GM18502 (cell line): ENCODE data around the gene CTSC.
"Not testable (repeated sequence)": the region's sequence is repeated elsewhere in the genome, so short reads cannot be mapped to it uniquely, and the experiment has no call there.

Experiments used
- ATAC-seq: cut with Tn5 transposase; IDR thresholded peaks from one replicate; pipeline ENCODE4 v1.9.1; 2021; ENCODE audit warnings: mild to moderate bottlenecking; ENCODE audit not compliant: unreplicated experiment, poor library complexity

The CTSC gene

DNA sequence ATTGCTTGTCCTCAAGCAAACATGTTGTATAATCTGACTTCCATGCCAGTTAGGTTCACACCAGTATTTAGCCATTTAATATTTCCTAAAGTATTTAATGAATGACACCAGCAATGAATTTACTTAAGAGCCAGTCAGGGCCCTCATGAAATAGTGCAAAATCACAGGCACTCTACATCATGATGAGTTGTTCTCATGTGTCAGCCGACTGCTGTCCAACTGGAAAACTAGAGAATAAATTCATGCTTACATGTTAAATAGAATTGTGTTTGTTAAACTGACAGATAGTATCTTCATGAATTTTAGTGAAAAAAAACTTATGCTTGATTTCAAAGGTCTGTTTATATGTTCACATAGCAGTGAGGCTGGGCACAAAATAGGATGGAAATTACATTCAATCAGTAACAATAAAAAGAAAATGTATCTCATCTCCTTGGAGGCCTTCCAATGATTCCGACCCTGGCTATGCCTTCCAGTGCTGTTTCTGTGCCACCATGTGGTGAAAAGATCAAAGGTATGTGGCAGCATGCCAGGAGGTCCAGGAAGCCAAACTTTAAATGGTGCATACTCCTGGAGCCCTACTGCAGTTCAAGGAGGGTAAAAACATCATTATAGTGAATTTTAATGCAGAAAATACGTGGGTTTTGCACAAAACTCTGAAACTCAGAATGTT, 45.2 kb downstream of the CTSC start:
- no peak for ATAC-seq

DNA sequence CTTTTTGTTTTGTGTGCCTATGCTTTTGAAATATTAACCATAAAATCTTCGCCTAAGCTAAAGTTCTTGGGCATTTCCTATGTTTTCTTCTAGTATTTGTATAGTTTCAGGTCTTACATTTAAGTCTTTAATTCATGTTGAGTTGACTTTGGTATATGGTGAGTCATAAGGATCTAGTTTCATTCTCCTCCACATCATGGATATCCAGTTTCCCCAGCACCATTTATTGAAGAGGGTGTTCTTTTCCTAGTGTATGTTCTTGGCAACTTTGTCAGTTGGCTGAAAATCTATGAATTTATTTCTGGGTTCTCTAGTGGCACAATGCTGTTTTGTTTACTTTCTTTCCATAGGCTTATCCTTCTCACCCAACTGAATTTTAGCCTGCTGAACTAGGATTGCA, 49.0 kb downstream of the CTSC start:
- ATAC-seq: no peak

DNA sequence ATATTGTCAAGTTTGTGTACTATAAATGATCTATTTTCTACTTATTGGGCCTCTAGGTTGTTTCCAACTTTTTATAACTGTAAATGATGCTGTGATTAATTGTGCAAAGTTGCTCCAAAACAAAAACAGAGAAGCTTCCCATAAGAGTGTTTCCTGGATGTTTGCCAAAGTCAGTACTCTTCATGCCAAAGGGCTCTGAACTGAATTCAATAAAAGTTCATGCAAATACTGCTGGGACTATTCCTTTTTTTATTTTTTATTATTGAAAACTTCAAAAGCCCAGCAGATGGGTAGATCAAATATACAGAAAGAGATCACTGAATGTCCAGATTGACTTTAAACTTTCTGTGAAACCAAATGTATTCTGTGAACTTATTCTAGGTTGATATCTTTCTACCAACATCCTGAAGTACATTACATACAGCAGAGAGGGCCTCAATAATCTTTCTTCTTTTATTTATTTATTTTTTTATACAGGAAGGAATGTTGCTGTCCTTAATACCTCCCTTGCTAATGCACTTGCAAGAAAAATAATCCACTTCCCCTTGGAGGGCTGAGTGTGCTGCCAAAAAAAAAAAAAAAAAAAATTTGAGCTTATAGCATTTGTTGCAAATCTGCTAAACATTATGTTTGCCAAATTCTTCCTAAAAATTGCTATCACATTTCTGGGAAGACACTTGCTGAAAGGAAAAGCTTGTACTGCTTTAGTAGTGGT, 53.0 kb downstream of the CTSC start:
- no peak for ATAC-seq

DNA sequence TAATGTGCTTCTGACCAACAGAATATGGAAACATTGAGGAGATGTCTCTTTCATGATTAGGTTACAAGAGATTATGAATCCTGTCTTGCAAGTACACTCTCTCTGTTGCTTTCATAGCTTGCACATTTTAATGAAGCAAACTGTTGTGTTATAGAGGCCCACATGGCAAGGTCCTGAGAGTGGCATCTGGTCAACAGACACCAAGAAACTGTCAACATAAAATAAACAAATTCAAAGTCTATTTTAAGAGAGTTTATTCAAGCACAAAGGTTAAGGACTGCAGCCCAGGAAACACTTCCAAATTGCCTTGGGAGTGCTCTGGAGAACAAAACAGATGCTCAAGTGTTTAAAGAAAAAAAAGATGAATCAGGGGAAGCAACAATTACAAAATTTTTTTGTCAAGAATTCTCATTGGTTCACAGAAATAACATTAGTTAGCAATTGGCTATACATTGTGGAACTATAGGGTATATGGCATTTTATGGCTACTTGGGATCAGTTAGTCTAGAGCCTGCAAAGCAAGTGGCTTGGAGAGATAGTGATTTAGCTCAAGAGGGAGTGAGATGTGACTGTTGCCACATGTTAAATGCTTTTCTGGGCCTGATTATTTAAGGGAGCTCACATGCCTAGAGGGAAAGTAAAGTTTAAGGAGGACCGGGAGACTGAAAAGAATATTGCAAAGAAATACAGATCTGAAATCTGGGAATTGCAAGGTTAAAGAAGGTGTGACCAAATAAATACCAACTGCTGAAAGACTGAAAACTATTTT, 54.6 kb downstream of the CTSC start:
- ATAC-seq: no peak

DNA sequence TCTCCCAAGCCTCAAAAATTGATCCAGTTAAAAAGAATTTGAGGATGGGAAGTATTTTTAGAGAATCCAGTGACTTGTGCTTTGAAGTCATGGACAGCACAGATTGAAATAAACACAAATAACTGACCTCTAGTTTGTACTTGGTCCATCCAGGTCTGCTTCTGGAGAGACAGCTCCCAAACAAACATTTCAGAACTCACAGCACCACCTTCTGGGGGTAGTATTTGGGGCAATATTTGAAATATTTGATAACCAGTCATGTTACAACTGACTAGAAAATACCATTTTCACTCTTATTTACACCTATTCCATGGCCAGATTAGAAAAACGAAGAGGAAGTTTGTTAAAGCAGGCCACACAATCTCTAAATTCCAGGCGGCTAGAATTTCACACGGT, 56.2 kb downstream of the CTSC start:
- no peak for ATAC-seq

DNA sequence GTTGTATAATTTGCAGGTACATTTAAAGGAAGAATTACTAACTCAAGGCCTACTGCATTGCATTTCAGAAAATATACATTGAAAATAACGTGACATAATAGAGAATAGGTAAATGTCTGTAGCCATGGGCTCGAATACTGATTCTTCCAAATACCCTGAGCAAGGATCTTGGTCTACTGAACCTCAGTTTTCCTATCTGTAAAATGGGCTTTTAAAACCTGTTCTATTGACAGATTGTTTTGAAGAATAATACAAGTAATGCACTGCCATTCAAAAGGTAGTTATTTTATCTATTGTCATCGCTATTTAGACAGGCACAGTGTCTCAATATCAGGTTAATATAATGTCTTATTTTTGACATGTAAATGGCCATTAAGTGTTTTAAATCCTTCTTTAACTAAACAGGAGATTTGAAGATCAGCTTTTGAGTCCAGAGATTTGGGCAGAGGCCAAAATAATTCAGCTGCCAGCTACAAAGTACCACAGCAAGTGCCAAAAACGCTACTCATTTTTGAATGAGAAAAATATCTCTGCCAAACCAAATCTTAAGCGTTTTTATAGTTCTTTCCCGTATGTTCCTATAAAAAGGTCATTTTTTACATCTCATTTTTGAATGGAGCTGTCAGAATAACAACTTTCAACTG, 56.7 kb downstream of the CTSC start:
- ATAC-seq: no peak

DNA sequence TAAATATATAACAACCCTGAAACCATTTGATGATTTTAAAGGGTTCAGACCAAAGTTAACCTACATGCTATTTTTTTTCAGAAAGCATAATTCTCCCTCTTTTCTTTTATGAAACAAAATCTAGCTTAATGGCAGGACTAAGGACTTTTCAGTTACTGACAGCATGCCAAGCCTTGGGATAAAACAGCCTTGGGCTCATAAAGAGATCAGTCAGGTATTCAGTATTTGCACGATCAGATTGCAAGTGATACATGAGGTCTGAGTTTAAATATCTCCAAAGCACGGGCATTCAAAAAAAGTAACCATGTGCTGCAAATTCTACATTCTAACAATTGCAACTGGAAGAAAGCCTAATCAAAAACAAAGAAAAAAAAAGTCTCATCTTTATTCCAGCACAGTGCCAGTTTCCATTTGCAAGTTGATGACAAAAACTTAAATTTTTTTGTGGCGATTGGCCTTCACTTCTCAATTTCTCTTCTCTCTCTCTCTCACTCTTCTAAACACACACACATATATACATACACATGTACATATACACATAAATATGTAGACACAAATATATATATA, 60.1 kb downstream of the CTSC start:
- no peak for ATAC-seq

DNA sequence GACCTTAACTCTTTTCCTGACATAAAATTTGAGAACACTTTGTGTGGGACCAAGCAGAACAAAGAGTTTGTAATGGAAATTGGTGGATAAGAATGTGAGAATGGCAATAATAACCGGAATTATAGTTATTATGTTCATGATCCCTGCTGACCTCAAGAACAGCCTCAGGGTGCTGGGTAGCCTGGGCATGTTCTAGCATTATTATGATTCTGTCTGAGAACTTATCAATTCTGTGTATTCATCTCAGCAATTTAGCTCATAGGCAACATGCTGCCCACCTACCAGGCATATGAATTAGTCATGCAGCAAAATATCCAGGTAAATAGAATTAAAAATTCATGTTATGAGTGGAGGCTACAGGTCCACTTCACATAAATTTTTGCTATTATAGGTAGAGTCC, 61.9 kb downstream of the CTSC start:
- ATAC-seq: no peak

DNA sequence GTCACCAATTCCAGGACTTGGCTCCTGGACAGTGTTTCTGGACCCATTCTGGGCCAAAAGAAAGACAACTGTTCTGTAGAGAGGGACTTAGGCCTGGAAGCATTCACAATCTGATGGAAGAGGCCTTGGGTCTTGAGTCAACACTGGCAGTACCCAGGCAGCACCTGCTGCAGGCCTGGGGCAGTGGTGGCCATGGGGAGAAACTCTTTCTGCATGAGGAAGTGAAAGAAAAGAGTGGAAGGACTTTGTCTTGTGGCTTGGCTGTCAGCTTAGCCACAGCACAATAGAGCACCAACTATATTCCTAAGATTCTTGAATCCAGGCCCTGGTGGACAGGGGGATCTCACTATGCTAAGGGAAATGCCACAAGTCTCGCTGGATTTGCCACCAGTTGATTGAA, 70.6 kb downstream of the CTSC start:
- ATAC-seq: no peak

DNA sequence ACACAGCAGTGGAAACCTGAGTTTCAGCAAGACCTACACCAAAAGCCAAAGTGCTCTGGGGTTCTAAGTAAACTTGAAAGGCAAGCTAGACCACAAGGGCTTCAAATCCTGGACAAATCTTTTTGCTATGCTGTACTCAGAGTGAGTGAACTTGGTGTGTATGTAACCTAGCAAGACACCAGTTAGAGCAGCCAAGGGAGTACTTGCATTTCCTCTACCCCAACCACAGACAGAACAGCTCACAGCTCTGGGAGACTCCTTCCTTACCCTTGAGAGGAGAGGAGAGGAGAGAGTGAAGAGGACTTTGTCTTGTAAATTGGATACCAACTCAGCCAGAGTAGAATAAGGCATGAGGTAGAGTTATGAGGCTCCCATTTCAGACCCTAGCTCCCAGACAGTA, 71.4 kb downstream of the CTSC start:
- no peak for ATAC-seq

DNA sequence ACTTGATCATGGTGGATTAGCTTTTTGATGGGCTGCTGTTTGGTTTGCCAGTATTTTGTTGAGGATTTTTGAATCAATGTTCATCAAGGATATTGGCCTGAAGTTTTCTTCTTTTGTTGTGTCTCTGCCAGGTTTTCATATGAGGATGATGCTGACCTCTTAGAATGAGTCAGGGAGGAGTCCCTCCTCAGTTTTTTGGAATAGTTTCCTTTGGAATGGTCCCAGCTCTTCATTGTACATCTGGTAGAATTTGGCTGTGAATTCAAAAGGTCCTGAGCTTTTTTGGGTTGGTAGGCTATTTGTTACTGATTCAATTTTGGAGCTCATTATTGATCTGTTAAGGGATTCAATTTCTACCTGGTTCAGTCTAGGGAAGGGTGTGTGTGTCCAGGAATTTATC, 78.1 kb downstream of the CTSC start:
- no peak for ATAC-seq

DNA sequence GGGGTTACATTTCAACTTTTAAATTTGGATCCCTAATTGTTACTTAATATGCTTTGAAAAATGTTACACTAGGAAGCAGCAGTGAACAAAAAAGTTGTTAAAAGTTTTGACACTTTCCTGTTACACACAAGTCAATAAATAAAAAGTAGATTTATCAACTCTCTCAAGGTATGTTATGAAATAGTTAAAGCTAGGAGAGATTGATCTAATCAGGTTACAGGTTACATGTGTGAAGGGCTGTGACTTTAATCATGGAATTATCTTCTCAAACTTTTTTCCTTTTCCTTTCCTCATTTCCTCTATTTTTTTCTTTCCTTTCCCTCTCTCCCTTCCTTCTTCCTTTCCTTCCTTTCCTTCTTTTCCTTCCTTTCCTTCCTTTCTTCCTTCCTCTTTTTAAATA, 85.3 kb downstream of the CTSC start:
- no peak for ATAC-seq

DNA sequence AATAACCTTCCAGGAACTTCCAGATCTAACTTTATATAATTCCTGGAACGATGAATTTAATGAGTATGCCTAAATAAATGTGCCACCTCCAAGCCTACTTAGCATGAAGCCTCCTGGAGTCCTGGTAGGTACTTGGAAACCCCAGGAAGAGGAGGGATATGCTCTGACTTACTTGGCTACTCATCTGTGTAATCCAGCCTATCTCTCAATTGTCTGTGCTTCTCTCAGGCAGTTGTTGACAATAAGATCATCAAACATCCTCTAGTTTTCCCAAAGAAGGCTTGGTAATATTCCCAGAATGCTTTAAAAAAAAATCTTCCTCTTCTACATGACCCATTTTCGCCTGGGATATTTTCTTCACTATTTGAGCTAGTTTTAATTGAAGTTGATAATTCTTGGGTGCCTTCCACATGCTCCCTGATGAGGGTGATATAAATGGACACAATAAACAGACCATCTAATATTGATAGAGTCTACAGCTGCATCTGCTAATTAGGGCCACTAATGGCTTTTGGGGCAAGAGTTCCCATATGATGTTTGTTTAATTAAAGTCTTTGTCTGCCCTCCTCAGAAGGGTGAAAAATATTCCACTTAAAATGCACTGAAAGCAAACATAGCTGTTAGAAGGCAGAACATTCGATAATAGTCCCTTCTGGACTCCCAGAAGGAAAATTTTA, 86.8 kb downstream of the CTSC start:
- no peak for ATAC-seq

DNA sequence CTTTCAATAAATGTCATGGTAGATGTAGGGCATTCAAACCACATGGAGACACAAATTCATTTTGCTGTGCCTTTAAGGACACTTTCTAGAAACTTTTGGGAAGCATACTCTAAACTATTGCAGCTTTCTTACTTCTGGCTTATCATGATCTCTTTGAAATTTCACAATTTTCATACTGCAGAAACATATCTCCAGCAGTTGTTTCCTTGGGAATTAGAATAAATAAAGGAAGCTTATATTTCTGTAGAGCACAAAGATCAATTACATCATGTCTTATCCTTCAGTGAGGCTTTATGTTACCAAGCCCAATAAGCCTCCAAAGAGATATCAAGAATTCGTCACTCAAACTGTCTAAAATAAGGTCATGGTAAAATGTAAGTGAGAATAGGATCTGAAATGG, 87.8 kb downstream of the CTSC start:
- no peak for ATAC-seq

DNA sequence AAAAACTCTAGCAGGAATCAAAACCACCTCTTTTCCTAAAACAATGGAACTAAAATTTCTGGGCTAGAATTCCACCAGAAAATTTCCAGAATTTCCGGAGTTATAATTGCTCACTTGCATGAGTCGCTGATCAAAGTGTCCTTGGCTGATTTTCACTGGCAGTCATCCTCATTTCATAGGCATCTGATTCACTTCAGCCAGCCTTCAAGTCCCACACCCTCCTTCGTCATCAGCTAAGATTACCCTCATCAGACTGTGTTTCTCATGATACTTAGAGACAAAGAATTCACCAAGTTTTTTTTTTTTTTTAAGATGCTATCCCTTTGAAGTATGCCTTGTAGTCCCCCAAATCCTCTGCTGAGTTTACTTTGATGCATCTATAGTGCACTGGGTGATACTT, 90.8 kb downstream of the CTSC start:
- no peak for ATAC-seq

DNA sequence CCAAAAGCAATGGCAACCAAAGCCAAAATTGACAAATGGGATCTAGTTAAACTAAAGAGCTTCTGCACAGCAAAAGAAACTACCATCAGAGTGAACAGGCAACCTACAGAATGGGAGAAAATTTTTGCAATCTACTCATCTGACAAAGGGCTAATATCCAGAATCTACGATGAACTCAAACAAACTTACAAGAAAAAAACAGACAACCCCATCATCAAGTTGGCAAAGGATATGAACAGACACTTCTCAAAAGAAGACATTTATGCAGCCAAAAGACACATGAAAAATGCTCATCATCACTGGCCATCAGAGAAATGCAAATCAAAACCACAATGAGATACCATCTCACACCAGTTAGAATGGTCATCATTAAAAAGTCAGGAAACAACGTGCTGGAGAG, 92.0 kb downstream of the CTSC start:
- not testable (repeated sequence) for ATAC-seq
